ENCODE measurements around the gene FOLR3. TPM values are rescaled to one million over a fixed set of nuclear protein-coding genes. Genes with fewer than 3 reads are reported as not detected.
A peak's percentile ranks its signal among the peaks of the same experiment; 100 is the strongest.

The FOLR3 gene
- total and polyA plus RNA-seq, 2 of the 4 experiments (the other 2 are of a cell fraction): 0.29 to 0.36 TPM

DNA sequence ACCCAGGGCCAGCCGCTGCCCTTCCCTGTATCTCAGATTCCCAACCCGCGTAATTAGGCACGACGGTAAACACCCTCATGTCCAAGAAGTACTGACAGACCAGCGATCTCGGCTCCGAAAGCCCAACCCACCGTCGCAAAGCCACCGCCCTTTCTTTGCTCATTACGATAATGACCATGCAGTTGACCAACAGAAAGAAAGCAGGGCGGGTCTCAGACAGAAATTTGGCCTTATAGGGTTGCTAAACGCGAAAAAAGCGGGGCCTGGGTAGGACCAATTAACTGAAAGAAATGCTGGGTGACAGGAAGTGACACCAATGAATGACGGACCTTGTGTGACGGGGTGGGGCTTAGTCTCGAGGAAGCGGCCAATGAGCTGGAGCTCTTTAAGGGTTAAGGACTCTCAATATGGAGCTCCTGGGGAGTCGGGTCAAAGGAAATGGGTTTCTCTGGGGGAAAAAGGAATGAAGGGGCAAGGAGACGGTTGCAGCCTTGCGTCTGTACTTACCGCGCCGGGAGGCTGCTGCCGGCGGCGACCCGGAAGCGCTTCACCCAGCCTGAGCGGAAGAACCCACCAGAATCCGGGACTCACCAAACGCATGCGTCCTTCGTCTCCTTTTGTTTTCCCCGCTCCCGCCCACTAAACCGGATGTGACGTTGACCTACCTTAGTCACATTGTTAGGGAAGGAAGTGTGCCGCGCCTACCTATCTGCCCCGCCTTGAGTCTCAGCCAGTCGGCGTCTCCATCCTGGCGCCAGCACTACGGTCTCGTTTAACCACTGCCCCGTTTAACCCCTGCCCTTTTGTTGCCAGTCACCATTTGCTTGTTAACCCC, 23.2 kb upstream of the FOLR3 start, which contains the start of gene ANAPC15:
TSS of gene ANAPC15 (minus strand) at position 553 of the 835 bp plus-strand sequence. CDS start 1,419 bp downstream, outside the sequence.
- CTCF ChIA-PET: interaction anchor here (0.7 to 1.8 kb wide), 2 partner anchors 32 to 87 kb away, joined by 3 to 6 read pairs; no protein-coding TSS in a partner anchor
- Histone ChIP-seq H3K4me1 (ENCODE audit: control insufficient read depth, insufficient read depth, low read length) (peaks cover 6% of the 10 kb centered on the region; the same call in 1 of the 2 replicates), H3K56ac (ENCODE audit: extremely low read depth, insufficient read depth, low read length) (peak within 1 kb of the TSS; percentile 99), H3K9me3 (ENCODE audit: control insufficient read depth, insufficient read depth, low read length) (no peaks in the 10 kb centered on the region), H3K4me2 (ENCODE audit: low read depth, low read length) (peak within 1 kb of the TSS; percentile 93), H4K91ac (ENCODE audit: insufficient read depth, low read depth, low read length) (peak within 1 kb of the TSS; percentile 99), H3K9ac (ENCODE audit: low read depth, low read length) (peak within 1 kb of the TSS; percentile 94), H2BK15ac (ENCODE audit: low read depth, low read length) (peak within 1 kb of the TSS; percentile 89), H3K23ac (ENCODE audit: low read depth, low read length) (peak within 1 kb of the TSS; percentile 100), H3K27ac (ENCODE audit: insufficient read depth, low read length) (peak within 1 kb of the TSS; percentile 90), H3K18ac (ENCODE audit: low read depth, low read length) (peak within 1 kb of the TSS; percentile 85), H2AK9ac (replicated peaks; ENCODE audit: low read depth, low read length, poor library complexity) (peak within 1 kb of the TSS; percentile 99), H2AFZ (replicated peaks; ENCODE audit: low read length, poor library complexity) (peak within 1 kb of the TSS; percentile 96), H3K9me1 (ENCODE audit: insufficient read depth, low read length) (peaks cover 12% of the 10 kb centered on the region), H4K8ac (ENCODE audit: low read depth in 2 of 2, low read length in 2 of 2) (peak within 1 kb of the TSS; percentile 96 to 99), H2BK5ac (ENCODE audit: low read depth, low read length, poor library complexity, severe bottlenecking) (peak within 1 kb of the TSS; percentile 95), H2BK20ac (ENCODE audit: low read depth, low read length) (peak within 1 kb of the TSS; percentile 94), H3K36me3 (ENCODE audit: control insufficient read depth, insufficient read depth, low read length) (no peaks in the 10 kb centered on the region; the same call in 1 of the 2 replicates), H4K20me1 (ENCODE audit: insufficient read depth, low read length) (no peaks in the 10 kb centered on the region), H3K14ac (replicated peaks; ENCODE audit: low read depth, low read length) (peak within 1 kb of the TSS; percentile 100), H3K4me3 (ENCODE audit: insufficient read depth, low read depth, low read length) (peak within 1 kb of the TSS; percentile 54), H2BK120ac (ENCODE audit: low read depth, low read length) (peak within 1 kb of the TSS; percentile 98), H2AK5ac (ENCODE audit: low read depth, low read length) (peak within 1 kb of the TSS; percentile 98), H4K5ac (ENCODE audit: low read depth, low read length) (peak within 1 kb of the TSS; percentile 98), H3K27me3 (ENCODE audit: control insufficient read depth, insufficient read depth, low read length) (no peaks in the 10 kb centered on the region), H3K4ac (ENCODE audit: low read depth, low read length) (peak within 1 kb of the TSS; percentile 100), H3K79me1 (ENCODE audit: low read depth in 1 of 2, low read length in 2 of 2) (peaks cover 0 to 20% of the 10 kb centered on the region in 2 experiments; a peak in 2 of 4 replicates)
- in situ Hi-C loops (cut with MboI; ENCODE audit: low sequenced_read_pairs): no loop called here
- WGBS, 2 experiments (ENCODE audit: extremely low coverage in 2 of 2, insufficient read length in 1 of 2): 1% methylated on average over 30 of the region's 49 CpGs; no CpG with 5 or more reads in 1 of the 2 experiments
- peak; percentile 99 for DNase-seq
- POLR2A ChIA-PET (ENCODE audit: unreplicated experiment): interaction anchor here (1.0 kb wide), 1 partner anchor 10 kb away, joined by 4 read pairs; the partner anchor contains the start of gene LAMTOR1
- peak; percentile 95 for ATAC-seq (ENCODE audit: low read depth)
- dilution Hi-C loops (cut with HindIII; ENCODE audit: low sequenced_read_pairs, unreplicated experiment): no loop called here
- no TSS peak for BruUV-seq (replicated peaks)
- intact Hi-C loops (cut with micrococcal nuclease): no loop called here
- TF ChIP-seq MAZ (IDR thresholded peaks at IDR 0.05; ENCODE audit: borderline replicate concordance, low read depth, low read length) (peak; percentile 37; the same call in 1 of the 2 replicates), RFX5 (IDR thresholded peaks at IDR 0.05; ENCODE audit: low read depth, low read length) (no peak), RAD21 (IDR thresholded peaks at IDR 0.05; ENCODE audit: low read length) (no peak), NFE2L2 (IDR thresholded peaks at IDR 0.05; ENCODE audit: low read depth, low read length) (peak; percentile 13; the same call in 1 of the 2 replicates), SMC3 (IDR thresholded peaks at IDR 0.05; ENCODE audit: low read depth, low read length) (no peak), RCOR1 (IDR thresholded peaks at IDR 0.05; ENCODE audit: insufficient replicate concordance, low read length) (no peak), MXI1 (IDR thresholded peaks at IDR 0.05; ENCODE audit: borderline replicate concordance, low read depth, low read length) (peak; percentile 74), MAFK (IDR thresholded peaks at IDR 0.05; ENCODE audit: low read depth, low read length) (no peak), CEBPB (IDR thresholded peaks at IDR 0.05; ENCODE audit: low read depth, low read length) (peak; percentile 50), BHLHE40 (IDR thresholded peaks at IDR 0.05; ENCODE audit: low read depth, low read length) (no peak), FOS (IDR thresholded peaks at IDR 0.05; ENCODE audit: low read depth, low read length) (peak; percentile 28; the same call in 1 of the 2 replicates), ELK1 (IDR thresholded peaks at IDR 0.05; ENCODE audit: borderline replicate concordance, low read depth, low read length) (no peak), POLR2A (IDR thresholded peaks at IDR 0.05; ENCODE audit: low read depth, low read length) (peak; percentile 83), CHD1 (IDR thresholded peaks at IDR 0.05; ENCODE audit: low read depth, low read length) (no peak)
- TF ChIP-seq, protein P1, sequence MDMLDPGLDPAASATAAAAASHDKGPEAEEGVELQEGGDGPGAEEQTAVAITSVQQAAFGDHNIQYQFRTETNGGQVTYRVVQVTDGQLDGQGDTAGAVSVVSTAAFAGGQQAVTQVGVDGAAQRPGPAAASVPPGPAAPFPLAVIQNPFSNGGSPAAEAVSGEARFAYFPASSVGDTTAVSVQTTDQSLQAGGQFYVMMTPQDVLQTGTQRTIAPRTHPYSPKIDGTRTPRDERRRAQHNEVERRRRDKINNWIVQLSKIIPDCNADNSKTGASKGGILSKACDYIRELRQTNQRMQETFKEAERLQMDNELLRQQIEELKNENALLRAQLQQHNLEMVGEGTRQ (IDR thresholded peaks at IDR 0.05; ENCODE audit: low read depth, low read length): 0 out of 2 replicates have a peak, but pooled peaks have one; percentile 13

Data from IMR-90 (cell line).